BE2C (cell line): ENCODE data around the gene KIRREL1.

ENCODE experiments used
- DNase-seq: peaks from one replicate; pipeline ENCODE4 v3.0.0-alpha.2; 2020
- H3K27me3 ChIP-seq: fragments of 250-450 bp; sonication (Bioruptor Pico); 2 replicates; pipeline ENCODE4 v1.5.1; 2020; ENCODE audit warnings: mild to moderate bottlenecking
- H3K36me3 ChIP-seq: fragments of 250-450 bp; sonication (Bioruptor Pico); 2 replicates; pipeline ENCODE4 v1.5.1; 2020; ENCODE audit warnings: mild to moderate bottlenecking
- H3K4me1 ChIP-seq: fragments of 250-450 bp; sonication (Bioruptor Pico); 2 replicates; pipeline ENCODE4 v1.5.1; 2020
- H3K4me3 ChIP-seq: 2 replicates; pipeline ENCODE4 v1.5.1; 2011; ENCODE audit warnings: low read depth, low read length
- H3K9me3 ChIP-seq: fragments of 250-450 bp; sonication (Bioruptor Pico); 2 replicates; pipeline ENCODE4 v1.5.1; 2020
- CTCF ChIP-seq: IDR thresholded peaks from 2 replicates; pipeline ENCODE4 v1.5.1; 2012; ENCODE audit warnings: mild to moderate bottlenecking, low read depth, low read length

The KIRREL1 gene

GRCh38 chr1:158005224-158005623 lies 11.8 kb downstream of the KIRREL1 start:
- Histone ChIP-seq H3K4me3 (no peak overlapping the region), H3K27me3 (no peaks in the 10 kb centered on the region), H3K4me1 (no peaks in the 10 kb centered on the region), H3K9me3 (no peaks in the 10 kb centered on the region), H3K36me3 (no peaks in the 10 kb centered on the region)
- no peak for TF ChIP-seq CTCF
- no peak for DNase-seq

GRCh38 chr1:158007180-158007579 lies 13.7 kb downstream of the KIRREL1 start:
- H3K4me1 ChIP-seq: no peaks in the 10 kb centered on the region
- no peaks in the 10 kb centered on the region for H3K9me3 ChIP-seq
- no peak for TF ChIP-seq CTCF
- no peaks in the 10 kb centered on the region for H3K27me3 ChIP-seq
- H3K36me3 ChIP-seq: no peaks in the 10 kb centered on the region
- no peak overlapping the region for H3K4me3 ChIP-seq
- no peak for DNase-seq

- no peaks in the 10 kb centered on the region for H3K27me3 ChIP-seq
- H3K4me3 ChIP-seq: no peak overlapping the region
- TF ChIP-seq CTCF: no peak
- no peaks in the 10 kb centered on the region for H3K9me3 ChIP-seq
- H3K4me1 ChIP-seq: no peaks in the 10 kb centered on the region
- no peaks in the 10 kb centered on the region for H3K36me3 ChIP-seq
- no peak for DNase-seq
These were observed 14.4 kb downstream of the KIRREL1 start for GRCh38 chr1:158007667-158008386.

GRCh38 chr1:158008630-158009029 lies 15.2 kb downstream of the KIRREL1 start:
- H3K4me3 ChIP-seq: no peak overlapping the region
- H3K36me3 ChIP-seq: no peaks in the 10 kb centered on the region
- no peaks in the 10 kb centered on the region for H3K4me1 ChIP-seq
- no peaks in the 10 kb centered on the region for H3K9me3 ChIP-seq
- DNase-seq: no peak
- no peak for TF ChIP-seq CTCF
- H3K27me3 ChIP-seq: no peaks in the 10 kb centered on the region

- H3K36me3 ChIP-seq: no peaks in the 10 kb centered on the region
- no peak for TF ChIP-seq CTCF
- no peaks in the 10 kb centered on the region for H3K9me3 ChIP-seq
- H3K27me3 ChIP-seq: no peaks in the 10 kb centered on the region
- DNase-seq: no peak
- no peaks in the 10 kb centered on the region for H3K4me1 ChIP-seq
- H3K4me3 ChIP-seq: no peak overlapping the region
These were observed 18.3 kb downstream of the KIRREL1 start for GRCh38 chr1:158011714-158012113.

- H3K4me1 ChIP-seq: no peaks in the 10 kb centered on the region
- no peaks in the 10 kb centered on the region for H3K36me3 ChIP-seq
- H3K27me3 ChIP-seq: no peaks in the 10 kb centered on the region
These were observed 20.6 kb downstream of the KIRREL1 start for GRCh38 chr1:158013840-158014730.

More at GRCh38 chr1:158013840-158014730, 20.6 kb downstream of the KIRREL1 start:
- no peak for DNase-seq
- Histone ChIP-seq H3K9me3 (no peaks in the 10 kb centered on the region), H3K4me3 (no peak overlapping the region)
- no peak for TF ChIP-seq CTCF
